PC-3 (cell line): ENCODE results near the gene DDX54. TPM values are rescaled to one million over a fixed set of nuclear protein-coding genes. Genes with fewer than 3 reads are reported as not detected.
A peak's percentile ranks its signal among the peaks of the same experiment; 100 is the strongest.
"Not testable (repeated sequence)": the region's sequence is repeated elsewhere in the genome, so short reads cannot be mapped to it uniquely, and the experiment has no call there.

Experiments used
- ATAC-seq: fragments of 200-7000 bp; cut with Tn5 transposase; 2 replicates; pipeline ENCODE4 v1.9.1; 2020; ENCODE audit warnings: mild to moderate bottlenecking, moderate library complexity
- BruUV-seq: library from RNA; stranded (reverse); fragments of 400-500 nt; replicated peaks from 2 replicates; lab custom pipeline; 2021; lab: Mats Ljungman, UMichigan
- CTCF ChIA-PET: fragments of 300-600 bp; sonication (Branson Sonifier 250); formaldehyde crosslinking; loops from one replicate; lab custom pipeline; 2022; ENCODE audit warnings: antibody characterized with exemption; lab: Charles Lee
- POLR2A ChIA-PET: fragments of 300-600 bp; sonication (Branson Sonifier 250); formaldehyde crosslinking; loops from one replicate; lab custom pipeline; 2022; ENCODE audit warnings: antibody characterized with exemption; ENCODE audit not compliant: unreplicated experiment; lab: Charles Lee
- DNase-seq: peaks from one replicate; pipeline ENCODE4 v3.0.0-alpha.2; 2015
- H2AFZ ChIP-seq: fragments of 300-600 bp; sonication (generic); 2 replicates; pipeline ENCODE4 v1.6.0; 2016; ENCODE audit warnings: antibody characterized with exemption, low read length
- H3F3A ChIP-seq: fragments of 300-600 bp; sonication (generic); one replicate; pipeline ENCODE4 v1.6.0; 2017; ENCODE audit warnings: antibody characterized with exemption, low read length, control low read depth, mild to moderate bottlenecking; ENCODE audit not compliant: unreplicated experiment
- H3K27ac ChIP-seq: fragments of 300-600 bp; sonication (generic); 2 replicates; pipeline ENCODE4 v1.5.1; 2016; ENCODE audit warnings: mild to moderate bottlenecking, low read length
- H3K27me3 ChIP-seq: fragments of 300-600 bp; sonication (generic); 2 replicates; pipeline ENCODE4 v1.6.1; 2016; ENCODE audit warnings: low read length, mixed read lengths
- H3K36me3 ChIP-seq: fragments of 300-600 bp; sonication (generic); 2 replicates; pipeline ENCODE4 v1.6.1; 2016; ENCODE audit warnings: low read depth, mixed run types, low read length, mixed read lengths
- H3K4me1 ChIP-seq: fragments of 300-600 bp; sonication (generic); 2 replicates; pipeline ENCODE4 v1.5.1; 2016; ENCODE audit warnings: low read length; ENCODE audit not compliant: insufficient read depth
- H3K4me2 ChIP-seq: fragments of 300-600 bp; sonication (generic); 2 replicates; pipeline ENCODE4 v1.6.0; 2016; ENCODE audit warnings: low read length
- H3K4me3 ChIP-seq: fragments of 300-600 bp; sonication (generic); 2 replicates; pipeline ENCODE4 v1.5.1; 2016; ENCODE audit warnings: mild to moderate bottlenecking, low read length, mixed read lengths
- H3K79me2 ChIP-seq: fragments of 300-600 bp; sonication (generic); 2 replicates; pipeline ENCODE4 v1.6.1; 2017; ENCODE audit warnings: low read length, mixed read lengths
- H3K9ac ChIP-seq: fragments of 300-600 bp; sonication (generic); 2 replicates; pipeline ENCODE4 v1.6.0; 2016; ENCODE audit warnings: mild to moderate bottlenecking, low read length
- H3K9me2 ChIP-seq: fragments of 300-600 bp; sonication (generic); replicated peaks from 2 replicates; pipeline ENCODE4 v1.6.1; 2016; ENCODE audit warnings: mixed run types, low read length, mixed read lengths
- H3K9me3 ChIP-seq: fragments of 300-600 bp; sonication (generic); 2 replicates; pipeline ENCODE4 v1.6.1; 2016; ENCODE audit warnings: low read length, mixed read lengths
- H4K20me1 ChIP-seq: fragments of 300-600 bp; sonication (generic); 2 replicates; pipeline ENCODE4 v1.6.1; 2016; ENCODE audit warnings: low read length, mixed read lengths
- CTCF ChIP-seq: fragments of 300-600 bp; sonication (generic); conservative IDR thresholded peaks from 2 replicates; pipeline ENCODE4 v1.5.1; 2017; ENCODE audit warnings: antibody characterized with exemption, low read depth, mild to moderate bottlenecking, low read length
- EZH2 ChIP-seq: fragments of 300-600 bp; sonication (generic); IDR thresholded peaks from one replicate; pipeline ENCODE4 v1.6.1; 2017; ENCODE audit warnings: antibody characterized with exemption, mild to moderate bottlenecking, low read length; ENCODE audit not compliant: unreplicated experiment
- EZH2phosphoT487 ChIP-seq: fragments of 300-600 bp; sonication (generic); IDR thresholded peaks from 2 replicates; pipeline ENCODE4 v1.6.1; 2018; ENCODE audit warnings: mild to moderate bottlenecking, antibody characterized with exemption, low read length, borderline replicate concordance
- intact Hi-C: fragments of 100-400 bp; cut with micrococcal nuclease; formaldehyde crosslinking; loops from 2 replicates; pipeline ENCODE4 v1.9.0; 2023
- total RNA-seq: library from RNA; depleted of rRNA; stranded (reverse); fragments of >200 nt; gene quantifications from 2 replicates; pipeline ENCODE4 v1.2.3, GENCODE V29; 2014

Gene DDX54
- total RNA-seq, 1 experiment from 2014 or later = 158 TPM

GRCh38 chr12:113208041-113208934, 23.0 kb upstream of the DDX54 start:
- H2AFZ ChIP-seq = no peak overlapping the region
- ChIA-PET POLR2A (no interaction called here), CTCF (no interaction called here)
- no peak overlapping the region for H3K4me2 ChIP-seq
- no peaks in the 10 kb centered on the region for H3K9me3 ChIP-seq
- no peak for ATAC-seq
- intact Hi-C loops = no loop called here
- H3K9ac ChIP-seq = no peak overlapping the region
- no peaks in the 10 kb centered on the region for H3K4me1 ChIP-seq
- DNase-seq = no peak
- no peaks in the 10 kb centered on the region for H3K9me2 ChIP-seq
- H3F3A ChIP-seq = no peaks in the 10 kb centered on the region
- H3K79me2 ChIP-seq = no peaks in the 10 kb centered on the region
- H4K20me1 ChIP-seq = no peaks in the 10 kb centered on the region
- no peak overlapping the region for H3K27ac ChIP-seq
- no peak overlapping the region for H3K4me3 ChIP-seq
- no peak for TF ChIP-seq CTCF
- TF ChIP-seq EZH2phosphoT487 = no peak
- no peak for TF ChIP-seq EZH2
- H3K27me3 ChIP-seq = no peaks in the 10 kb centered on the region
- no TSS peak for BruUV-seq
- H3K36me3 ChIP-seq = no peaks in the 10 kb centered on the region

GRCh38 chr12:113207613-113208040, 22.3 kb upstream of the DDX54 start:
- CTCF ChIA-PET = no interaction called here

DNA sequence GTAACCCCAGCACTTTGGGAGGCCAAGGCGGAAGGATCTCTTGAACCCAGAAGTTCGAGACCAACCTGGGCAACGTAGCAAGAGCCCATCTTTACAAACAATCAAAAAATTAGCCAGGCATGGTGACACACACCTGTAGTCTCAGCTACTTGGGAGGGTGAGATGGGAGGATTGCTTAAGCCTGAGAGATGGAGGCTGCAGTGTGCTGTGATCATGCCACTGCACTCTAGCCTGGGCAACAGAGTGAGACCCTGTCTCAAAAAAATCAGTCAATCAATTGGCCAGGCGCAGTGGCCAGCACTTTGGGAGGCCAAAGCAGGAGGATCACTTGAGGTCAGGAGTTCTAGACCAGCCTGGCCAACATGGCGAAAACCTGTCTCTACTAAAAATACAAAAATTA, 21.5 kb upstream of the DDX54 start:
- H3K79me2 ChIP-seq, ATAC-seq, H3K4me2 ChIP-seq, H3K9me3 ChIP-seq, H3F3A ChIP-seq, H3K4me1 ChIP-seq, H3K36me3 ChIP-seq, H3K4me3 ChIP-seq, H3K9ac ChIP-seq, CTCF ChIA-PET, H4K20me1 ChIP-seq, POLR2A ChIA-PET, H3K27me3 ChIP-seq, H3K9me2 ChIP-seq, DNase-seq, intact Hi-C loops, H2AFZ ChIP-seq: not testable (repeated sequence)
- BruUV-seq = TSS peak; percentile 81
- 0 out of 2 replicates have a peak overlapping the region, but pooled peaks have one; percentile 11 for H3K27ac ChIP-seq

More at GRCh38 chr12:113207613-113208040, 22.3 kb upstream of the DDX54 start:
- DNase-seq (no peak), ATAC-seq (no peak)
- no peak overlapping the region for H3K27ac ChIP-seq
- no peaks in the 10 kb centered on the region for H3K4me1 ChIP-seq
- no peak overlapping the region for H3K4me3 ChIP-seq
- no peaks in the 10 kb centered on the region for H4K20me1 ChIP-seq
- TF ChIP-seq CTCF (no peak), EZH2phosphoT487 (no peak), EZH2 (no peak)
- H3K9me3 ChIP-seq = no peaks in the 10 kb centered on the region
- no TSS peak for BruUV-seq
- H3K36me3 ChIP-seq = no peaks in the 10 kb centered on the region
- H3K4me2 ChIP-seq = no peak overlapping the region
- H3K9ac ChIP-seq = no peak overlapping the region
- intact Hi-C loops = no loop called here
- no peaks in the 10 kb centered on the region for H3F3A ChIP-seq
- no peaks in the 10 kb centered on the region for H3K9me2 ChIP-seq
- H3K27me3 ChIP-seq = no peaks in the 10 kb centered on the region
- no peak overlapping the region for H2AFZ ChIP-seq
- POLR2A ChIA-PET = no interaction called here
- no peaks in the 10 kb centered on the region for H3K79me2 ChIP-seq
